Fibroblast of lung (primary cell): ENCODE results near the gene RAD52.

Source experiments
- CTCF ChIP-seq, 2 donors: IDR thresholded peaks in 1 of 2; conservative IDR thresholded peaks in 1 of 2; 1 replicate in 1 of 2; 2 replicates in 1 of 2; pipeline ENCODE4 v1.5.1; 2011 to 2012; ENCODE audit warnings: low read length in 2 of 2, control low read depth in 1 of 2, inconsistent platforms in 1 of 2, low read depth in 1 of 2, mild to moderate bottlenecking in 1 of 2
- EZH2 ChIP-seq: IDR thresholded peaks from 2 replicates; pipeline ENCODE4 v1.5.1; 2012; ENCODE audit warnings: low read length, control low read depth, mild to moderate bottlenecking; ENCODE audit errors: missing control alignments

GRCh38 chr12:989751-990660 lies 40.5 kb upstream of the RAD52 start:
- TF ChIP-seq CTCF (conservative IDR thresholded peaks at IDR 0.05 in 1 of 2, IDR thresholded peaks at IDR 0.05 in 1 of 2; ENCODE audit: low read depth in 1 of 2, low read length in 2 of 2) (peak in 1 of 2 donors; percentile 12), EZH2 (no peak)
